ENCODE data around the gene AMBRA1.

AMBRA1 gene

GRCh38 chr11:46417711-46418110, 176.1 kb downstream of the AMBRA1 start:
- Mint-ChIP-seq H3K36me3 (ENCODE audit: low read depth) (peaks cover 45% of the 10 kb centered on the region), H3K4me1 (peaks cover 26% of the 10 kb centered on the region), H3K27me3 (ENCODE audit: low read depth, poor library complexity) (peaks cover 3% of the 10 kb centered on the region), H3K9me3 (no peaks in the 10 kb centered on the region), H3K27ac (peak overlapping the region; percentile 8), H3K4me3 (no peak overlapping the region)
- DNase-seq: no peak
- no peak for TF ChIP-seq CTCF (IDR thresholded peaks at IDR 0.05)

- no peak for TF ChIP-seq CTCF (IDR thresholded peaks at IDR 0.05)
- peaks cover 41% of the 10 kb centered on the region for H3K36me3 Mint-ChIP-seq (ENCODE audit: low read depth)
- H3K27ac Mint-ChIP-seq: no peak overlapping the region
- no peak overlapping the region for H3K4me3 Mint-ChIP-seq
- peaks cover 24% of the 10 kb centered on the region for H3K4me1 Mint-ChIP-seq
- DNase-seq: no peak
- H3K27me3 Mint-ChIP-seq (ENCODE audit: low read depth, poor library complexity): peaks cover 3% of the 10 kb centered on the region
- H3K9me3 Mint-ChIP-seq: no peaks in the 10 kb centered on the region
Observed at GRCh38 chr11:46414879-46415278, 178.9 kb downstream of the AMBRA1 start.

GRCh38 chr11:46414466-46414796, 179.4 kb downstream of the AMBRA1 start:
- H3K27me3 Mint-ChIP-seq (ENCODE audit: low read depth, poor library complexity): peaks cover 3% of the 10 kb centered on the region
- H3K4me3 Mint-ChIP-seq: no peak overlapping the region
- peaks cover 40% of the 10 kb centered on the region for H3K36me3 Mint-ChIP-seq (ENCODE audit: low read depth)
- peaks cover 24% of the 10 kb centered on the region for H3K4me1 Mint-ChIP-seq
- no peak for TF ChIP-seq CTCF (IDR thresholded peaks at IDR 0.05)
- H3K9me3 Mint-ChIP-seq: no peaks in the 10 kb centered on the region
- no peak for DNase-seq
- H3K27ac Mint-ChIP-seq: peak overlapping the region; percentile 25

- peak overlapping the region; percentile 69 for H3K27ac Mint-ChIP-seq
- TF ChIP-seq CTCF (IDR thresholded peaks at IDR 0.05): no peak
- peaks cover 23% of the 10 kb centered on the region for H3K4me1 Mint-ChIP-seq
- no peak for DNase-seq
- peaks cover 40% of the 10 kb centered on the region for H3K36me3 Mint-ChIP-seq (ENCODE audit: low read depth)
- H3K27me3 Mint-ChIP-seq (ENCODE audit: low read depth, poor library complexity): peaks cover 3% of the 10 kb centered on the region
- no peak overlapping the region for H3K4me3 Mint-ChIP-seq
- no peaks in the 10 kb centered on the region for H3K9me3 Mint-ChIP-seq
Observed at GRCh38 chr11:46413760-46414465, 179.9 kb downstream of the AMBRA1 start.

- peaks cover 4% of the 10 kb centered on the region for H3K4me1 Mint-ChIP-seq
- no peak for TF ChIP-seq CTCF (IDR thresholded peaks at IDR 0.05)
- no peaks in the 10 kb centered on the region for H3K9me3 Mint-ChIP-seq
- no peaks in the 10 kb centered on the region for H3K27me3 Mint-ChIP-seq (ENCODE audit: low read depth, poor library complexity)
- DNase-seq: no peak
- no peak overlapping the region for H3K4me3 Mint-ChIP-seq
- H3K27ac Mint-ChIP-seq: no peak overlapping the region
- H3K36me3 Mint-ChIP-seq (ENCODE audit: low read depth): peaks cover 32% of the 10 kb centered on the region
Observed at GRCh38 chr11:46410021-46410420, 183.8 kb downstream of the AMBRA1 start.

GRCh38 chr11:46408407-46408986, 185.3 kb downstream of the AMBRA1 start:
- Mint-ChIP-seq H3K27me3 (ENCODE audit: low read depth, poor library complexity) (no peaks in the 10 kb centered on the region), H3K4me3 (no peak overlapping the region), H3K9me3 (no peaks in the 10 kb centered on the region), H3K27ac (peak overlapping the region; percentile 64), H3K36me3 (ENCODE audit: low read depth) (peaks cover 24% of the 10 kb centered on the region), H3K4me1 (peaks cover 6% of the 10 kb centered on the region)
- DNase-seq: no peak
- TF ChIP-seq CTCF (IDR thresholded peaks at IDR 0.05): no peak

Data from nephron progenitor cell (in vitro differentiated cells).